ENCODE results near the gene COL26A1.

GRCh38 chr7:101553018-101553770 is 190.5 kb downstream of the COL26A1 start:
- TF ChIP-seq CTCF (IDR thresholded peaks at IDR 0.05 in 4 of 5, conservative IDR thresholded peaks at IDR 0.05 in 1 of 5) = no peak
- TF ChIP-seq POLR2A (IDR thresholded peaks at IDR 0.05) = no peak

All from gastrocnemius medialis (tissue), 4 donors.